B cell (primary cell): Measurements from ENCODE around the gene CAMTA1.

Experiments
- CTCF ChIP-seq: fragments of 200-600 bp; IDR thresholded peaks from one replicate; pipeline ENCODE4 v1.8.0; 2022; ENCODE audit warnings: antibody characterized with exemption, mild to moderate bottlenecking
- EZH2 ChIP-seq: IDR thresholded peaks from 2 replicates; pipeline ENCODE4 v1.6.1; 2012; ENCODE audit warnings: borderline replicate concordance, low read depth, mild to moderate bottlenecking, moderate library complexity, low read length; ENCODE audit not compliant: insufficient read depth, poor library complexity, severe bottlenecking

GRCh38 chr1:7555391-7556185 is 770.3 kb downstream of the CAMTA1 start:
- TF ChIP-seq CTCF = no peak
- no peak for TF ChIP-seq EZH2
